NB4 (cell line): ENCODE results near the gene IGF1R.

Source experiments
- DNase-seq: peaks from one replicate; pipeline ENCODE4 v3.0.0; 2010; ENCODE audit warnings: low read depth
- H3K4me3 ChIP-seq: one replicate; pipeline ENCODE4 v1.5.1; 2011; ENCODE audit warnings: mild to moderate bottlenecking, low read depth, low read length, moderate library complexity
- CTCF ChIP-seq: IDR thresholded peaks from one replicate; pipeline ENCODE4 v1.5.1; 2012; ENCODE audit warnings: low read depth, low read length
- MYC ChIP-seq: IDR thresholded peaks from 2 replicates; pipeline ENCODE4 v1.6.1; 2011; ENCODE audit warnings: low read depth, low read length
- POLR2A ChIP-seq: IDR thresholded peaks from 2 replicates; pipeline ENCODE4 v1.6.1; 2011; ENCODE audit warnings: mild to moderate bottlenecking; ENCODE audit not compliant: insufficient read length; ENCODE audit errors: extremely low read depth
- TF ChIP-seq, protein P1 (sequence below): IDR thresholded peaks from 2 replicates; pipeline ENCODE4 v1.6.1; 2011; ENCODE audit warnings: low read depth, low read length

Gene IGF1R

DNA sequence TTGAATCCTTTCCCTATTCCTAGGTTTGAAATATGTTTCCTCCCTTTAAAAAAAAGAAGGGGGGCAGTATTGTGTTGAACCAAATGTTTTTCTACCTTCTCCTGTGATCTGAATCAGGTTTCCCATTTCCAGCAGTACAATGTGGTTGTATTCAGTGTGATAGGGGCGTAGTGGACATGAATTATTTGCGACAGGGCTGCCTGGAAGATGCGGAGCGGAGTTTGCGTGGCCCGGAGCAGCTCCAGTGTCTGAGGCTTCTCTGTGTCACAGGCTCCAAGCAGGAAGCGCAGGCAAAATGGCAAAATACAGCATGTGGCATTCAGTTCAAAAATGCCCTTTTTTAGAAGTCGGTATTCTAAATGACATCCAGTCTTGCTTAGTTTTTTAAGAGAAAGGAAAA is 204.8 kb downstream of the IGF1R start:
- DNase-seq = peak; percentile 91
- TF ChIP-seq MYC (peak; percentile 89), POLR2A (no peak), CTCF (no peak)
- TF ChIP-seq, protein P1, sequence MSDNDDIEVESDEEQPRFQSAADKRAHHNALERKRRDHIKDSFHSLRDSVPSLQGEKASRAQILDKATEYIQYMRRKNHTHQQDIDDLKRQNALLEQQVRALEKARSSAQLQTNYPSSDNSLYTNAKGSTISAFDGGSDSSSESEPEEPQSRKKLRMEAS = peak; percentile 79
- peak overlapping the region; percentile 62 for H3K4me3 ChIP-seq

DNA sequence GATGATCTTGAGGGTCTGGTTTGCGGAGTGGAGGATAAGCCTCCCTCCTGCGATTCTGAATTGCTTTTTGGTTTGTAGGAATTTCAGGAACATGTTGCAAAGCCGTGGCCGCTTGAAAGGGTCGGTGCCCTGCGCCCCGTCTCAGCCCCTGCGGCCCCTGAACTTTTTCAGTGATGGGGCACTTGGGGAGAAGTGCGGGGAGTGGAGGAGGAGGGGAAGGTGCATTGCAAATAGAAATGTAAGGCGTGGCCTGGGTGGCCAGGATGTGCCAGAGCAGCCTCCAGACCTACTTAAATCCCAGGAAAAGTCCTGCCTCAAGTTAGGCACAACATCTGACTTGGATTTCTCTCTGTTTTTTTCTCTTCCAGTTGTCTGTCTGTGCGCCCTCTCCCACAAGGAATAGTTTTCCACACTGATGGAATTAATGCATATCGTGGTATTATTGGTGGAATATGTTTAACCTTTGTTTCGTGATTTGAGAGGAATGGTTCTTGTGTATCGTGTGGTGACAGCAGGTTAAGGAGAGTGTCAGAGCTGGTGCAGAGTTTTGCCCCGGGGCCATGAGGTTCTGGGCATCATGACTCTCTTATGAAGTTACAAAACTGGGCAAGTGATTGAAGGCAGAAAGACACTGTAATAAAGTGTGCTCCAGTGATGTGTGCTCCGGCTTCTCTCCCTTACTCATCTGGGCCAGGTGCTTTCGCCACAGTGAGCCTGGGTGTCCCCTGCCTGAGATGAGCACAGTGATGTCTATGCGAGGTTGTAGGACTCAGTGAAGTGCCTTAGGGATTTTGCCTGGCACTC is 205.5 kb downstream of the IGF1R start:
- H3K4me3 ChIP-seq = no peak overlapping the region
- TF ChIP-seq, protein P1 = no peak
- TF ChIP-seq POLR2A (no peak), CTCF (no peak), MYC (no peak)
- DNase-seq = no peak

- no peak overlapping the region for H3K4me3 ChIP-seq
- no peak for TF ChIP-seq MYC
- TF ChIP-seq CTCF = no peak
- no peak for TF ChIP-seq POLR2A
- TF ChIP-seq, protein P1 = no peak
- no peak for DNase-seq
These were observed 206.2 kb downstream of the IGF1R start for GRCh38 chr15:98854496-98854895.

DNA sequence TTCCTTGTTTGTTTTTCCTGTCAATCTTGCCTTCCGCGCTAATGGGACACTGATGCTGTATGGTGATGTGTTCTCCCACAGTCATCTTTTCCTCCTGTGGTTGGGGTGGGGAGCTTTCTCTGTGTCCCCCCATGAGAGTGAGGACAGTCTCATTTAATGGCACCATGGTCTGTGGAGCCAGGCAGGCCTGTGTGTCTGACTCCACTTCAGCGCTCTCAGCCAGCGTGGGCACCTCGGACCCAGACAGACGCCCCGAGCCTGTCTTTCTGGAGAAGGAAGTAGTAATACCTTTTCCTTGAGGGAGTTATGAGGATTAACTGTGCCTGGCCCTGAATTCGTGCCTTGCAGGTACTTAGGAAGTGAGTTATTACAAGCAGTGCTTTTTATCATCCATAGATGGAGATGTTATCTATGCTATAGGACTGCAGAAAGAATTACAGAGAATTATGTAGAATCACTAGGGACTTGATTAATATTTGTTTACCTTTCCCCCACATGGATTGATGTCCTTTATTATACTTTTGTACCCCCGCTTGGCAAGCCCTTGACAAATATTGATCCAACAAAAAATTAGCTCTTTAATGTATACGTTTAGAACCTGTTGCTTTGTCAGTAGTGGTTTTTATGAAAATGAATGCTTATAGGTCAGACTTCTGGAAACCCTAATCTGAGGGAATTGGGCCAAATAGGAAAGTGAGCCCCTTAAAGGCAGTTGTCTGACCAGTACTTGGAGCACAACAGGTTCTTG is 206.9 kb downstream of the IGF1R start:
- DNase-seq = no peak
- no peak overlapping the region for H3K4me3 ChIP-seq
- TF ChIP-seq CTCF (no peak), POLR2A (no peak), MYC (no peak)
- TF ChIP-seq, protein P1 = no peak

GRCh38 chr15:98855815-98856531 is 207.6 kb downstream of the IGF1R start:
- no peak for TF ChIP-seq CTCF
- no peak for TF ChIP-seq MYC
- TF ChIP-seq, protein P1 = no peak
- TF ChIP-seq POLR2A = no peak
- no peak overlapping the region for H3K4me3 ChIP-seq
- DNase-seq = no peak
